ENCODE measurements around the gene UFM1.
"Not testable (repeated sequence)": the region's sequence is repeated elsewhere in the genome, so short reads cannot be mapped to it uniquely, and the experiment has no call there.

Gene UFM1

DNA sequence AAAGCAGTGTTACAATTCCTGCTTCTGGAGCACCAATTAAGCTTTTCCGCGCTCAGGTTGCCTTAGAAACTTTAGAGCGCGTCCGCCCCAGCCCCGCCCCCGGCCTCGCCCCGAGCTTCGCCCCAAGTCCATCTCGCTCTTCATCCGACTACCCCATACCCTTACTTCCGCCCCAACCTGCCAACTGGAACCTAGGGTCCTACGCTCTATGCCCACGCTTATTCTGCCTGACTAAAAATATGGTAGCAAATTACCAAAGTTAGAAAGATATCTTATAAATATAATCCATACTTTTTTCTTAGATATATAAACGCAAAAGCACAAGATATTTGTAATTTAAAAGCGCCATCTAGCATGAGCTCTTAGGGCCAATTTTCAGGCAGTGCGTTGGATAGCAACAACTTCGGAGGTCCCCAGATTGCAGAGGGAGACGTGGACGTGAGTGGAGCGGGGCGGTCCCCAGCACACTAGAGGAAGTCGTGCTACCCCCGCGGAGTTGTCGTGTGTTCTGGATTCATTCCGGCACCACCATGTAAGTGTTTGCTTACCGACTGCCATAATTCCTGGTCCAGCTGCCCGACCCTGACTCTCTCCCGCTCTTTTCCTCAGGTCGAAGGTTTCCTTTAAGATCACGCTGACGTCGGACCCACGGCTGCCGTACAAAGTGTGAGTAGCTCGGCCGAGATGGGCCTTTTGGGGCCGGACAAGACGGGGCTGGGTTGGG is at the start of gene UFM1:
UFM1 (plus strand) TSS at position 462 of the 724 bp plus-strand sequence; CDS start at position 531, 69 bp downstream.
- Histone ChIP-seq H3K27me3 (replicated peaks; ENCODE audit: control insufficient read depth, insufficient read depth, low read length) (no peaks in the 10 kb centered on the region), H3K36me3 (ENCODE audit: control insufficient read depth, insufficient read depth, low read length, severe bottlenecking) (peaks cover 12% of the 10 kb centered on the region), H3K4me3 (ENCODE audit: low read length) (peak within 1 kb of the TSS; percentile 99), H3K4me1 (ENCODE audit: control insufficient read depth, insufficient read depth, low read length) (peaks cover 16% of the 10 kb centered on the region), H3K9me3 (ENCODE audit: control insufficient read depth, low read length) (no peaks in the 10 kb centered on the region), H3K9ac (ENCODE audit: low read length) (peak within 1 kb of the TSS; percentile 96)
- peak; percentile 97 for DNase-seq (ENCODE audit: low read depth)

DNA sequence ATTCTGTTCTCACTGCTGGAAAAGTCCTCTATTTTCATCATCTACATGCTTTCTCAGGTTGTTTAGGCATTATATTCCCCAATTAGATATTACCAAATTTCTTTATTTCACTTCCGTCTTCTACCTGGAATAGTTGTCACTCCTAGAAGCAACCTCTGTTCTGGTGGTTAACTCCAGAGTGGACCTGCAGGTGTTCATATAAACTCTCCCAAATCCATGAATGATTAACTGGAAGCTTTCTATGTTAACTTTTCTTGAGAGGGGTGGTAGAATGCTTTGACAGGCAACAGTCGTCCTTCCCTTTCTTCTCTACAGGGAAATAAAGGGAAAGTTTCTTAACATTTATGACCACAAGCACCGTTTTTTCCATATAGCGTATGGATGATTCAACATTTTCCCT is 48.4 kb upstream of the UFM1 start:
- H3K9me3 ChIP-seq (ENCODE audit: control insufficient read depth, low read length), result no peaks in the 10 kb centered on the region
- no peaks in the 10 kb centered on the region for H3K27me3 ChIP-seq (replicated peaks; ENCODE audit: control insufficient read depth, insufficient read depth, low read length)
- DNase-seq (ENCODE audit: low read depth), result no peak
- H3K36me3 ChIP-seq (ENCODE audit: control insufficient read depth, insufficient read depth, low read length, severe bottlenecking), result no peaks in the 10 kb centered on the region
- H3K9ac ChIP-seq (ENCODE audit: low read length), result no peak overlapping the region
- H3K4me3 ChIP-seq (ENCODE audit: low read length), result no peak overlapping the region
- H3K4me1 ChIP-seq (ENCODE audit: control insufficient read depth, insufficient read depth, low read length), result no peaks in the 10 kb centered on the region

DNA sequence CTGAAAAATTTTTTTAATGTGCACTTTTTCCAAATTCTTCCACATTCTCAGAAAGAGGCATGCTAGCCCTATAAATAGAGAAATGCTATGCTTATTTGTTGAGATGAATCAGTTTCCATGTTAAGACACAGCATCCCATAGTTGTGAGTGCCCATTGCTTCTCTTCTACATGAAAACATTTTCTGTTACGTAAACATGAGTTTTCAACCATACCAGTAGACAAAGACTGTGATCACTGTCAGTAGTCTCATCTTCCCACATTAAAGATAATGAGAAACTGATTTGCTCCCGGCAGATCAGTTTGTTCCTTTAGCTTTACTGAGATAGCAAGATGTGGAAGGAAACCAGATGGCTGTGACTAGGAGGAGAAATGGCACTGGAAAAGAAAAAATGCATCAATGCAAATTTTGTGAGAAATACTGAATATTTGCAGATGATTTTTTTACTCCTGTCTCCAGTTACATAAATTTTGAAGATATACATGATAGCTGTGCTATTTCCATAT is 45.8 kb upstream of the UFM1 start:
- Histone ChIP-seq H3K27me3 (replicated peaks; ENCODE audit: control insufficient read depth, insufficient read depth, low read length) (no peaks in the 10 kb centered on the region), H3K9ac (ENCODE audit: low read length) (no peak overlapping the region), H3K4me1 (ENCODE audit: control insufficient read depth, insufficient read depth, low read length) (no peaks in the 10 kb centered on the region), H3K4me3 (ENCODE audit: low read length) (no peak overlapping the region), H3K36me3 (ENCODE audit: control insufficient read depth, insufficient read depth, low read length, severe bottlenecking) (no peaks in the 10 kb centered on the region), H3K9me3 (ENCODE audit: control insufficient read depth, low read length) (no peaks in the 10 kb centered on the region)
- no peak for DNase-seq (ENCODE audit: low read depth)

- Histone ChIP-seq H3K36me3 (ENCODE audit: control insufficient read depth, insufficient read depth, low read length, severe bottlenecking) (no peaks in the 10 kb centered on the region), H3K4me3 (ENCODE audit: low read length) (no peak overlapping the region), H3K27me3 (replicated peaks; ENCODE audit: control insufficient read depth, insufficient read depth, low read length) (no peaks in the 10 kb centered on the region), H3K9ac (ENCODE audit: low read length) (no peak overlapping the region), H3K4me1 (ENCODE audit: control insufficient read depth, insufficient read depth, low read length) (no peaks in the 10 kb centered on the region), H3K9me3 (ENCODE audit: control insufficient read depth, low read length) (no peaks in the 10 kb centered on the region)
- peak; percentile 62 for DNase-seq (ENCODE audit: low read depth)
These were observed 40.9 kb upstream of the UFM1 start for GRCh38 chr13:38308736-38309135.

- Histone ChIP-seq H3K4me3 (ENCODE audit: low read length) (no peak overlapping the region), H3K4me1 (ENCODE audit: control insufficient read depth, insufficient read depth, low read length) (no peaks in the 10 kb centered on the region), H3K27me3 (replicated peaks; ENCODE audit: control insufficient read depth, insufficient read depth, low read length) (no peaks in the 10 kb centered on the region), H3K9ac (ENCODE audit: low read length) (no peak overlapping the region), H3K36me3 (ENCODE audit: control insufficient read depth, insufficient read depth, low read length, severe bottlenecking) (no peaks in the 10 kb centered on the region), H3K9me3 (ENCODE audit: control insufficient read depth, low read length) (no peaks in the 10 kb centered on the region)
- DNase-seq (ENCODE audit: low read depth), result no peak
These were observed 40.3 kb upstream of the UFM1 start for GRCh38 chr13:38309397-38309796.

- H3K36me3 ChIP-seq (ENCODE audit: control insufficient read depth, insufficient read depth, low read length, severe bottlenecking); H3K9ac ChIP-seq (ENCODE audit: low read length); H3K27me3 ChIP-seq (replicated peaks; ENCODE audit: control insufficient read depth, insufficient read depth, low read length); H3K4me1 ChIP-seq (ENCODE audit: control insufficient read depth, insufficient read depth, low read length); H3K9me3 ChIP-seq (ENCODE audit: control insufficient read depth, low read length); H3K4me3 ChIP-seq (ENCODE audit: low read length); DNase-seq (ENCODE audit: low read depth): not testable (repeated sequence)
These were observed 38.5 kb upstream of the UFM1 start for GRCh38 chr13:38311175-38311574.

DNA sequence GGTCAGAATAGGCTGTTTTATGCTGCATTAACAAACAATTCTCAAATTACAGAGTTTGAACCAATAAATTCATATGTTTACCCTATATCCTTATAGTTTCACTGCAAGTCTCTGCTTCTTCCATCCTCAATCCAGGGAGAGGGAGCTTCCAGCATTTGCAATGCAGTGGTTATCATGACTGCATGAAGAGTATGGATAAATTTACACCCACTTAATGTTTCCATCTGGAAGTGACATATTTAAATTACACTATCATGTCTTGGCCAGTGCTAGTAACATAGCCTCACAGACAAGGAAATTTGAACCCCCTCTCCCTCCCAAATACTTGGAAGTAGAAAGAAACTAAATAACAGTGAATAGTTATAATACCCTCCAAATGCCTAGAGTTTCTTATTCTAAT is 33.5 kb upstream of the UFM1 start:
- no peaks in the 10 kb centered on the region for H3K36me3 ChIP-seq (ENCODE audit: control insufficient read depth, insufficient read depth, low read length, severe bottlenecking)
- no peak for DNase-seq (ENCODE audit: low read depth)
- no peak overlapping the region for H3K9ac ChIP-seq (ENCODE audit: low read length)
- no peaks in the 10 kb centered on the region for H3K9me3 ChIP-seq (ENCODE audit: control insufficient read depth, low read length)
- no peaks in the 10 kb centered on the region for H3K4me1 ChIP-seq (ENCODE audit: control insufficient read depth, insufficient read depth, low read length)
- H3K27me3 ChIP-seq (replicated peaks; ENCODE audit: control insufficient read depth, insufficient read depth, low read length), result no peaks in the 10 kb centered on the region
- H3K4me3 ChIP-seq (ENCODE audit: low read length), result no peak overlapping the region

- Histone ChIP-seq H3K9ac (ENCODE audit: low read length) (no peak overlapping the region), H3K27me3 (replicated peaks; ENCODE audit: control insufficient read depth, insufficient read depth, low read length) (no peaks in the 10 kb centered on the region), H3K36me3 (ENCODE audit: control insufficient read depth, insufficient read depth, low read length, severe bottlenecking) (no peaks in the 10 kb centered on the region), H3K9me3 (ENCODE audit: control insufficient read depth, low read length) (peaks cover 10% of the 10 kb centered on the region), H3K4me3 (ENCODE audit: low read length) (no peak overlapping the region), H3K4me1 (ENCODE audit: control insufficient read depth, insufficient read depth, low read length) (no peaks in the 10 kb centered on the region)
- DNase-seq (ENCODE audit: low read depth), result no peak
These were observed 28.0 kb upstream of the UFM1 start for GRCh38 chr13:38321654-38322053.

- Histone ChIP-seq H3K4me1 (ENCODE audit: control insufficient read depth, insufficient read depth, low read length) (no peaks in the 10 kb centered on the region), H3K27me3 (replicated peaks; ENCODE audit: control insufficient read depth, insufficient read depth, low read length) (no peaks in the 10 kb centered on the region), H3K9me3 (ENCODE audit: control insufficient read depth, low read length) (peaks cover 10% of the 10 kb centered on the region), H3K4me3 (ENCODE audit: low read length) (no peak overlapping the region), H3K9ac (ENCODE audit: low read length) (no peak overlapping the region), H3K36me3 (ENCODE audit: control insufficient read depth, insufficient read depth, low read length, severe bottlenecking) (no peaks in the 10 kb centered on the region)
- no peak for DNase-seq (ENCODE audit: low read depth)
These were observed 24.2 kb upstream of the UFM1 start for GRCh38 chr13:38325426-38325825.

GRCh38 chr13:38328699-38329098 is 21.0 kb upstream of the UFM1 start:
- Histone ChIP-seq H3K4me3 (ENCODE audit: low read length) (no peak overlapping the region), H3K27me3 (replicated peaks; ENCODE audit: control insufficient read depth, insufficient read depth, low read length) (no peaks in the 10 kb centered on the region), H3K9me3 (ENCODE audit: control insufficient read depth, low read length) (peaks cover 10% of the 10 kb centered on the region), H3K4me1 (ENCODE audit: control insufficient read depth, insufficient read depth, low read length) (no peaks in the 10 kb centered on the region), H3K9ac (ENCODE audit: low read length) (no peak overlapping the region), H3K36me3 (ENCODE audit: control insufficient read depth, insufficient read depth, low read length, severe bottlenecking) (no peaks in the 10 kb centered on the region)
- no peak for DNase-seq (ENCODE audit: low read depth)

GRCh38 chr13:38334845-38335244 is 14.8 kb upstream of the UFM1 start:
- Histone ChIP-seq H3K9ac (ENCODE audit: low read length) (no peak overlapping the region), H3K9me3 (ENCODE audit: control insufficient read depth, low read length) (no peaks in the 10 kb centered on the region), H3K27me3 (replicated peaks; ENCODE audit: control insufficient read depth, insufficient read depth, low read length) (no peaks in the 10 kb centered on the region), H3K4me3 (ENCODE audit: low read length) (no peak overlapping the region), H3K4me1 (ENCODE audit: control insufficient read depth, insufficient read depth, low read length) (no peaks in the 10 kb centered on the region), H3K36me3 (ENCODE audit: control insufficient read depth, insufficient read depth, low read length, severe bottlenecking) (no peaks in the 10 kb centered on the region)
- DNase-seq (ENCODE audit: low read depth), result no peak

GRCh38 chr13:38338089-38338488 is 11.6 kb upstream of the UFM1 start:
- Histone ChIP-seq H3K9me3 (ENCODE audit: control insufficient read depth, low read length) (no peaks in the 10 kb centered on the region), H3K36me3 (ENCODE audit: control insufficient read depth, insufficient read depth, low read length, severe bottlenecking) (no peaks in the 10 kb centered on the region), H3K4me1 (ENCODE audit: control insufficient read depth, insufficient read depth, low read length) (no peaks in the 10 kb centered on the region), H3K27me3 (replicated peaks; ENCODE audit: control insufficient read depth, insufficient read depth, low read length) (no peaks in the 10 kb centered on the region), H3K9ac (ENCODE audit: low read length) (no peak overlapping the region), H3K4me3 (ENCODE audit: low read length) (no peak overlapping the region)
- no peak for DNase-seq (ENCODE audit: low read depth)
